ENCODE measurements around the gene ARMH4. TPM values are rescaled to one million over a fixed set of nuclear protein-coding genes. Genes with fewer than 3 reads are reported as not detected.

The ARMH4 gene
- total RNA-seq, 2 donors from 2014 or later, result 0.57 to 2.8 TPM

- no peaks in the 10 kb centered on the region for H3K4me1 ChIP-seq
- no peak for TF ChIP-seq CTCF (IDR thresholded peaks at IDR 0.05)
- no peak for DNase-seq
- H3K4me3 ChIP-seq, result no peak overlapping the region
- no peaks in the 10 kb centered on the region for H3K9me3 ChIP-seq
- no peaks in the 10 kb centered on the region for H3K36me3 ChIP-seq
- no peak overlapping the region for H3K9ac ChIP-seq (ENCODE audit: low read depth in 2 of 2, low read length in 2 of 2)
- no peaks in the 10 kb centered on the region for H3K27me3 ChIP-seq
- H3K27ac ChIP-seq, result no peak overlapping the region
- intact Hi-C loops (cut with DNase I), result no loop called here
Measured at GRCh38 chr14:57970175-57970574, 181.8 kb downstream of the ARMH4 start.

- H3K9ac ChIP-seq (ENCODE audit: low read depth in 2 of 2, low read length in 2 of 2), result no peak overlapping the region
- no peak for DNase-seq
- no peaks in the 10 kb centered on the region for H3K4me1 ChIP-seq
- no peaks in the 10 kb centered on the region for H3K27me3 ChIP-seq
- no peaks in the 10 kb centered on the region for H3K36me3 ChIP-seq
- H3K27ac ChIP-seq, result no peak overlapping the region
- H3K9me3 ChIP-seq, result no peaks in the 10 kb centered on the region
- intact Hi-C loops (cut with DNase I), result no loop called here
- no peak overlapping the region for H3K4me3 ChIP-seq
- no peak for TF ChIP-seq CTCF (IDR thresholded peaks at IDR 0.05)
Measured at GRCh38 chr14:57963071-57963470, 188.9 kb downstream of the ARMH4 start.

- intact Hi-C loops (cut with DNase I), result no loop called here
- H3K27ac ChIP-seq, result no peak overlapping the region
- DNase-seq, result no peak
- H3K9ac ChIP-seq (ENCODE audit: low read depth in 2 of 2, low read length in 2 of 2), result no peak overlapping the region
- no peak overlapping the region for H3K4me3 ChIP-seq
- no peaks in the 10 kb centered on the region for H3K27me3 ChIP-seq
- no peaks in the 10 kb centered on the region for H3K36me3 ChIP-seq
- no peaks in the 10 kb centered on the region for H3K4me1 ChIP-seq
- no peak for TF ChIP-seq CTCF (IDR thresholded peaks at IDR 0.05)
- H3K9me3 ChIP-seq, result no peaks in the 10 kb centered on the region
Measured at GRCh38 chr14:57962325-57963035, 189.5 kb downstream of the ARMH4 start.

- DNase-seq, result no peak
- Histone ChIP-seq H3K9me3 (no peaks in the 10 kb centered on the region), H3K27ac (no peak overlapping the region), H3K4me3 (no peak overlapping the region), H3K9ac (ENCODE audit: low read depth in 2 of 2, low read length in 2 of 2) (no peak overlapping the region), H3K27me3 (no peaks in the 10 kb centered on the region), H3K4me1 (no peaks in the 10 kb centered on the region), H3K36me3 (no peaks in the 10 kb centered on the region)
- TF ChIP-seq CTCF (IDR thresholded peaks at IDR 0.05), result no peak
- intact Hi-C loops (cut with DNase I), result no loop called here
Measured at GRCh38 chr14:57961786-57962060, 190.3 kb downstream of the ARMH4 start.

GRCh38 chr14:57960946-57961785, 190.8 kb downstream of the ARMH4 start:
- H3K27me3 ChIP-seq, result no peaks in the 10 kb centered on the region
- no peak overlapping the region for H3K27ac ChIP-seq
- no peaks in the 10 kb centered on the region for H3K36me3 ChIP-seq
- no peak for DNase-seq
- intact Hi-C loops (cut with DNase I), result no loop called here
- no peak overlapping the region for H3K4me3 ChIP-seq
- no peak overlapping the region for H3K9ac ChIP-seq (ENCODE audit: low read depth in 2 of 2, low read length in 2 of 2)
- no peaks in the 10 kb centered on the region for H3K4me1 ChIP-seq
- H3K9me3 ChIP-seq, result no peaks in the 10 kb centered on the region
- TF ChIP-seq CTCF (IDR thresholded peaks at IDR 0.05), result no peak

Measured in colonic mucosa (tissue), 4 donors.